ENCODE results near the gene MGAT1.
"Not testable (repeated sequence)": the region's sequence is repeated elsewhere in the genome, so short reads cannot be mapped to it uniquely, and the experiment has no call there.

Gene MGAT1

GRCh38 chr5:180802325-180803180, at the start of gene MGAT1:
TSS of gene MGAT1 (minus strand) at chr5:180802806. CDS start at chr5:180792971, 9,835 bp downstream.
- DNase-seq (ENCODE audit: low read depth, low spot score): peak; percentile 92

DNA sequence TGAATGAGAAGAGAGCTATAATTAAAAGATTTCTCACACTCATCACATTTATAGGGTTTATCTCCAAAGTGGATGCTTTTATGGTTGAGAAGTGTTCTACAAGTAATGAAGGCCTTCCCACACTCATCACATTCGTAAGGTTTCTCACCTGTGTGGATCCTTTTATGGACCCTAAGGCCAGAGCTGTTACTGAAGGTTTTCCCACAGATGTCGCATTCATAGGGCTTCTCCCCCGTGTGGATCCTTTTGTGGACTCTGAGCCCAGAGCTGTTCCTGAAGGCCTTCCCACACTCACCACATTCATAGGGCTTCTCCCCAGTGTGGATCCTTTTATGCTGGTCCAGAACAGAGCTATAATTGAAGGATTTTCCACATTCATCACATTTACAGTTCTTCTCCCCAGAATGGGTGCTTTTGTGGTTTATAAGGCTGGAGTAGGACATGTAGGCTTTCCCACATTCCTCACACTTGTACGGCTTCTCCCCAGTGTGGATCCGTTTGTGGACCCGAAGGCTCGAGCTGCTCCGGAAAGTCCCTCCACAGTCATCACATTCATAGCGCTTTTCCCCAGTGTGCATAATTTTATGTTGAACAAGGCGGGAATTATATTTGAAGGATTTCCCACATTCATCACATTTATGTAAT, 48.0 kb upstream of the MGAT1 start:
- DNase-seq (ENCODE audit: low read depth, low spot score): no peak

DNA sequence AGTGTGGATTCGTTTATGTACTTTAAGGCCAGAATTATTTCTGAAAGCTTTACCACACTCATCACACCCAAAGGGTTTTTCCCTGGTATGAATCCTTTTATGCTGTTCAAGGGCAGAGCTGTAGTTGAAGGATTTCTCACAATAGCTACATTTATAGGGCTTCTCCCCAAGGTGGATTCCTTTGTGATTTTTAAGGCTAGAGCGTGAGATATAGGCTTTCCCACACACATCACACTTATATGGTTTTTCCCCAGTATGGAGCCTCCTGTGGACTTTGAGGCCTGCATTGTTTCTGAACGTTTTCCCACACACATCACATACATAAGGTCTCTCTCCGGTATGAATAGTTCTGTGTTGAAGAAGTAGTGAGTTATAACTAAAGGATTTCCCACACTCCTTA, 47.2 kb upstream of the MGAT1 start:
- DNase-seq (ENCODE audit: low read depth, low spot score): no peak

- DNase-seq (ENCODE audit: low read depth, low spot score): no peak
These were observed 46.3 kb upstream of the MGAT1 start for GRCh38 chr5:180848878-180849277.

- no peak for DNase-seq (ENCODE audit: low read depth, low spot score)
These were observed 45.7 kb upstream of the MGAT1 start for GRCh38 chr5:180848265-180848664.

GRCh38 chr5:180847026-180847425, 44.4 kb upstream of the MGAT1 start:
- DNase-seq (ENCODE audit: low read depth, low spot score): no peak

- no peak for DNase-seq (ENCODE audit: low read depth, low spot score)
These were observed 42.3 kb upstream of the MGAT1 start for GRCh38 chr5:180844858-180845257.

GRCh38 chr5:180844432-180844831, 41.8 kb upstream of the MGAT1 start:
- no peak for DNase-seq (ENCODE audit: low read depth, low spot score)

DNA sequence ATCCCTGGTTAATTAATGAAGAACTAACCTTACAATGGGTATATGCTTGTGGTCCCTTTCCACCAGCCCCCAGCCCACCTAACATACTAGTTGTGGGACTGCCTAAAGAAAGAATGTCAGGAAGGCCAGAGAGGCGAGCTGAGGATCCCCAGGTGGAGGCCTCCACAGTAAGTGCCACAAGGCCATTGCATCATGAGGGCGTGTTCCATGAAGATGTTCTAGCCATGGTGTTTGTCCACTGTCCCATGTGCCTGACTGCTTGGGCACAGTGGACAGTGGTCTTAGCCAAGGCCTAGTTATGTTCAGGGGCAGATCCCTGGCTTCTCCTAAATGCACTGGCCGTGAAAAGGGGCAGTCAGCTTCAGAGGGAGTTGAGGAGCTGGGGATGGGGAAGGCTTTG, 37.3 kb upstream of the MGAT1 start:
- no peak for DNase-seq (ENCODE audit: low read depth, low spot score)

DNA sequence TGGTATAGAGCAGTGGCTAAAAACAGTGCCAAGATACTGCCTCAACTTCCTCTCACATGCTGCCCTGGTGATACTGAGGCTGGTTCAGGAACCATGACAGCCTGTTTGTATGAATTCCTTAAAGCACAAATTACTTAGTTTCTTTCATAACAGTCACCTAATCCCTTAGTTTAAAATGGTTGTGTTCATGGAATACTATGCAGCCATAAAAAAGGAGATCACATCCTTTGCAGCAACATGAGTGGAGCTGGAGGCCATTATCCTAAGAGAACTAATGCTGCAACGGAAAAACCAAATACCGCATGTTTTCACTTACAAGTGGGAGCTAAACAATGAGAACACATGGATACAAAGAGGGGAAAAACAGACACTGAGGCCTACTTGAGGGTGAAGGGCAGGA, 36.6 kb upstream of the MGAT1 start:
- no peak for DNase-seq (ENCODE audit: low read depth, low spot score)

- no peak for DNase-seq (ENCODE audit: low read depth, low spot score)
These were observed 34.9 kb upstream of the MGAT1 start for GRCh38 chr5:180837478-180837877.

GRCh38 chr5:180832638-180833068, 30.0 kb upstream of the MGAT1 start:
- DNase-seq (ENCODE audit: low read depth, low spot score): no peak

- peak; percentile 86 for DNase-seq (ENCODE audit: low read depth, low spot score)
These were observed 28.8 kb upstream of the MGAT1 start for GRCh38 chr5:180831139-180832093.

DNA sequence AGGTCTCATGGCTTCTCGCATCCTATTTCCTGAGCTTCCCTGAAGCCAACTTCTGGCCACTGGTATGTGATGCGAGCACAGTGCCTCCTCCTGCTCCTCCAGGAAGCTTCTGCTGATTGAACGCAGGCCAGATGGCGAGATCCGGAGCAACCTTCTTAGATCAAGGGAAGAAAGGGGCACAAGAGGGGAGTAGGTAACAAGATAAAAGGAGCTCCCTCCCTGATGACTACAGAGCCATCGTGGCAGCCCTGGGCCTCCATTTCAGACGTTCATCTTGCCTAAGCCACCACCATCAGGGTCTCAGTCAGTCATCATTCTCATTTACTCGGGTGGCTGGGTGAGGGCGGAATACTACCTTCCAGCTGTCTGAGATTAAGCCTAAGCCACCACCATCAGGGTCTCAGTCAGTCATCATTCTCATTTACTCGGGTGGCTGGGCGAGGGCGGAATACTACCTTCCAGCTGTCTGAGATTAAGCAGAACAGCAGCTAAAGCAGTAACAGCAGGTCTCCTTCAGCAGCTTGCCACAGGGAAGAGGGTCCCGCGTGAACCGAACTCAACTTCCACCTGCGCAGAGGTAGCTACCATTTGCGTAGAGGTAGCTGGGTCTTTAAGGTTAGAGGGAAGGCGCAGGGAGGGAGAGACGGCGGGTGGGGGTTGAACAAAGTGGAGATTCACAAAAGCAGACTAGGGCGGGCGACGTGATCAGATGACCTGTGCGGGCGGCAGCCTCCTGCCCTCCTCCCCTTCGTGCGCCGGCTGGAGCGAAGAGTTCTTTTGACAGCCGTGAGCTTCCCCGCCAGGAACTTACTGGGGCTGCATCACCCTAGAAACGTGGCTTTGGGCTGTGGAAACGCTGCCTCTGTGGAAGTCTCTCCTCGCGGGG, 27.9 kb upstream of the MGAT1 start:
- DNase-seq (ENCODE audit: low read depth, low spot score): no peak

GRCh38 chr5:180829726-180830125, 27.1 kb upstream of the MGAT1 start:
- no peak for DNase-seq (ENCODE audit: low read depth, low spot score)

- not testable (repeated sequence) for DNase-seq (ENCODE audit: low read depth, low spot score)
These were observed 26.3 kb upstream of the MGAT1 start for GRCh38 chr5:180828756-180829531.

- DNase-seq (ENCODE audit: low read depth, low spot score): not testable (repeated sequence)
These were observed 24.8 kb upstream of the MGAT1 start for GRCh38 chr5:180827374-180827773.

GRCh38 chr5:180825768-180826525, 23.3 kb upstream of the MGAT1 start:
- peak; percentile 88 for DNase-seq (ENCODE audit: low read depth, low spot score)

Data from astrocyte of the hippocampus (primary cell).